Hepatocyte (in vitro differentiated cells): ENCODE measurements around the gene ARHGAP10.

ENCODE experiments used
- EZH2phosphoT487 ChIP-seq: fragments of 200-600 bp; sonication (generic); IDR thresholded peaks from one replicate; pipeline ENCODE4 v1.6.1; 2018; ENCODE audit warnings: antibody characterized with exemption, mild to moderate bottlenecking, low read depth, moderate library complexity; ENCODE audit not compliant: unreplicated experiment, severe bottlenecking
- TF ChIP-seq, protein P1 (sequence below): fragments of 200-600 bp; sonication (generic); IDR thresholded peaks from 2 replicates; pipeline ENCODE4 v1.5.1; 2016; ENCODE audit warnings: antibody characterized with exemption, mild to moderate bottlenecking; ENCODE audit not compliant: poor library complexity

DNA sequence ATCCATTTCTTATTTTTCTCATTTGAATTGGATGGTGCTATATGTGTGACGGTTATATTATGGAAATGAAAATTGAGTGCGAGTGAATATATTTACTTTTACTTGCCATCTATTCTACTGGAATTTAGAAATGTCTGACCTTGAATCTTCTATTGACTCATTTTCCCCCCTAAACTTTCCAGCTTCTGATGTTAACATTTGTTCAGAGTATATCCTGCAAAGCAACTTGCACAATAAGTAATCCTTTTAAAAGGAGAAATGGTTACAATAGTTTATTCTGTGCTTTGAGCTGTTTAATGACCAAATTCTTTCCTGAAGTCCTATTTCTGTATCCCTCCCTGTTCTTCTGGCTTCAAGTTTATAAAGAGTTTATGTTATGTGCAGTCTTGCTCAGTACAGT is 116.7 kb downstream of the ARHGAP10 start:
- TF ChIP-seq, protein P1, sequence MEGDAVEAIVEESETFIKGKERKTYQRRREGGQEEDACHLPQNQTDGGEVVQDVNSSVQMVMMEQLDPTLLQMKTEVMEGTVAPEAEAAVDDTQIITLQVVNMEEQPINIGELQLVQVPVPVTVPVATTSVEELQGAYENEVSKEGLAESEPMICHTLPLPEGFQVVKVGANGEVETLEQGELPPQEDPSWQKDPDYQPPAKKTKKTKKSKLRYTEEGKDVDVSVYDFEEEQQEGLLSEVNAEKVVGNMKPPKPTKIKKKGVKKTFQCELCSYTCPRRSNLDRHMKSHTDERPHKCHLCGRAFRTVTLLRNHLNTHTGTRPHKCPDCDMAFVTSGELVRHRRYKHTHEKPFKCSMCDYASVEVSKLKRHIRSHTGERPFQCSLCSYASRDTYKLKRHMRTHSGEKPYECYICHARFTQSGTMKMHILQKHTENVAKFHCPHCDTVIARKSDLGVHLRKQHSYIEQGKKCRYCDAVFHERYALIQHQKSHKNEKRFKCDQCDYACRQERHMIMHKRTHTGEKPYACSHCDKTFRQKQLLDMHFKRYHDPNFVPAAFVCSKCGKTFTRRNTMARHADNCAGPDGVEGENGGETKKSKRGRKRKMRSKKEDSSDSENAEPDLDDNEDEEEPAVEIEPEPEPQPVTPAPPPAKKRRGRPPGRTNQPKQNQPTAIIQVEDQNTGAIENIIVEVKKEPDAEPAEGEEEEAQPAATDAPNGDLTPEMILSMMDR: no peak
- no peak for TF ChIP-seq EZH2phosphoT487
